Measurements from ENCODE around the gene MYL6.

DNA sequence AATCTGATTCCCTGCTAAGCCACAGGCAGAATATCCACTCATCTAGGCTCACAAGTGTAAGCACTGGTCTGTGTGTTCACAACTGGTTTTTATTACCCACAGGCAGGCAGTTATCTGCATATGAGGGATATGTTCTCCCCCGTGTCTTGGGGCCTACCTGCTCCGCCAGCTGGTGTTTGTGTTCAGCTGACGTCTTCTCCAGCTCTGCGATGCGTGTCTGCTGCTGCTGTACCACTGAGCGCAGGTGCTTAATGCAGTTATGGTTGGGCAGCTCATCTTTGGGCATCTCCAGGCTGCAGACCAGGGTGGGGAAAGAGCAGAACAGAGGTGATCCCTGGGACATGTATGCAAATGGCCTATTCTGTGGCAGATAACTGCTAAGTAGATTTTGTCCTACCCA is 49.8 kb downstream of the MYL6 start:
- TF ChIP-seq, protein P1, sequence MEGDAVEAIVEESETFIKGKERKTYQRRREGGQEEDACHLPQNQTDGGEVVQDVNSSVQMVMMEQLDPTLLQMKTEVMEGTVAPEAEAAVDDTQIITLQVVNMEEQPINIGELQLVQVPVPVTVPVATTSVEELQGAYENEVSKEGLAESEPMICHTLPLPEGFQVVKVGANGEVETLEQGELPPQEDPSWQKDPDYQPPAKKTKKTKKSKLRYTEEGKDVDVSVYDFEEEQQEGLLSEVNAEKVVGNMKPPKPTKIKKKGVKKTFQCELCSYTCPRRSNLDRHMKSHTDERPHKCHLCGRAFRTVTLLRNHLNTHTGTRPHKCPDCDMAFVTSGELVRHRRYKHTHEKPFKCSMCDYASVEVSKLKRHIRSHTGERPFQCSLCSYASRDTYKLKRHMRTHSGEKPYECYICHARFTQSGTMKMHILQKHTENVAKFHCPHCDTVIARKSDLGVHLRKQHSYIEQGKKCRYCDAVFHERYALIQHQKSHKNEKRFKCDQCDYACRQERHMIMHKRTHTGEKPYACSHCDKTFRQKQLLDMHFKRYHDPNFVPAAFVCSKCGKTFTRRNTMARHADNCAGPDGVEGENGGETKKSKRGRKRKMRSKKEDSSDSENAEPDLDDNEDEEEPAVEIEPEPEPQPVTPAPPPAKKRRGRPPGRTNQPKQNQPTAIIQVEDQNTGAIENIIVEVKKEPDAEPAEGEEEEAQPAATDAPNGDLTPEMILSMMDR (IDR thresholded peaks at IDR 0.05), result no peak
- no peak for TF ChIP-seq POLR2A (IDR thresholded peaks at IDR 0.05)
